Measurements from ENCODE around the gene PPARG.

GRCh38 chr3:12265508-12265907, 23.4 kb upstream of the PPARG start:
- TF ChIP-seq POLR2A (IDR thresholded peaks at IDR 0.05; ENCODE audit: low read depth, low read length), result no peak
- no peak for TF ChIP-seq POLR2AphosphoS5 (IDR thresholded peaks at IDR 0.05; ENCODE audit: low read depth, low read length)
- TF ChIP-seq TAF1 (IDR thresholded peaks at IDR 0.05; ENCODE audit: borderline replicate concordance, low read depth, low read length), result no peak
